Stimulated activated CD8-positive, alpha-beta memory T cell treated with anti-CD3 and anti-CD28 coated beads, Interleukin-7, amount 100 ng/mL, for 1 hour (primary cell): ENCODE measurements around the gene PASK.
"Not testable (repeated sequence)": the region's sequence is repeated elsewhere in the genome, so short reads cannot be mapped to it uniquely, and the experiment has no call there.

ENCODE experiments used
- DNase-seq, 2 donors: peaks; one replicate each; pipeline ENCODE4 v3.0.0-alpha.2; 2020; ENCODE audit warnings: low read depth in 2 of 2

PASK gene

GRCh38 chr2:241148891-241149674 is at the start of gene PASK:
Gene PASK (minus strand): TSS chr2:241149472. CDS start chr2:241143032, 6,440 bp downstream.
- DNase-seq: peak; percentile 78 to 83

DNA sequence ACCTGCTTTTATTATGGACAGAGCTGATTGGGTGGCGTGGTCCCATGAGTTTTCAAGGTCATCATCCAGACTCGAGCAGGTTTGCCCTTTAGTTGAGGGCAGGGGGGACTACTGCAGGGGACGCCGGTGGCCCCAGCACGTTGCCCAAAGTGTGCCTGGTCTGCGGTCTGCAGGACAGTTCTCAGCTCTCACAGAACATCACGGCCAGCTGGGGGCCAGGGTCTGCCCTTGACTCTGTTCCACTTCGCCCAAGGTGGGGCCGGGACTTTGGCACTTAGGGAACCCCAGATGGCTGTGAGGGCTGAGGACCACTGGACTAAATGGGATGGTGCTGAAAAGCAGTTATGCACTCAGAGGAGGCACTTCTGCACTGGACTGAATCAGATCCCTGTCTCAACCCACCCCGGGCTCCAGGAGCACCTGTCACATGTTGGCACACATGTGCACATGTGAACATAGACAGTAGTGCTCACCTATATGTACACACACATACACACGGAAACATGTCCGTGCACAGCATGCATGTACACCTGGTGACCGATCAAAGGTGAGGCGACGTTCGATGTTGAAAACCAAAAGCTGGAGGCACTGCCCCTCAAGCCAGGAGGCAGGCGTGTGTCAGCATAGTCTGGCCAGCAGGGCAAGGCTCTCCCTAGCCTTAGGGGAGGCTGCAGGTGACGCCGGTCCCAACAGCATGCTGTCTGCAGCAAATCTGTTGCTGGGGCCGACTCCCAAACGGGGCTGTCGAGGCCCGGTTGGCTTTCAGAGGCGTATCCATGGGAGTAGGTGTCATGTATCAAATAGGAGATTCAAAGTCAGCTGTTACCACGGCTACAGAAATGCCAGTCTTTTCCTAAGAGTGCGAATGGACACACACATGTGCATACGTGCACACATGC is 49.4 kb upstream of the PASK start:
- no peak for DNase-seq

DNA sequence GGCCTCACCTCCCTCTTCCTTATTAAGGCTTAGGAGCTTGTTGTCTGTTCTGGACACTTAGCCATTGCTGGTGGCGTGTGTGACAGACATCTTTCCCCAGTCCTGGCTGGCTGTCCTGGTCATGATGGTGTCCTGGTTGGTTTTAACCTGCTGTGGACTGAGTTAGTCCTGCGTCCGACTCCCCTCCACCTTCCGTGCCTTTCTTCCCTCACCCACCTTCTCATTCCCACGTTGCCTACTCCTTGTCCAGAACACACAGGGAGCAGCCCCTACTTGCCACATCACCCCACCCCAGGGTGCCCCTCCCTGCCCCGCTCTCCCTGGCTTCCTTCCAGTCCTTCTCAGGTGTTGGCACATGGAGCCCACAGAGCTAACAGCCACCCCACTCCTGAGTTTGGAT is 48.7 kb upstream of the PASK start:
- no peak for DNase-seq

- not testable (repeated sequence) for DNase-seq
These were observed 48.0 kb upstream of the PASK start for GRCh38 chr2:241197246-241197645.

DNA sequence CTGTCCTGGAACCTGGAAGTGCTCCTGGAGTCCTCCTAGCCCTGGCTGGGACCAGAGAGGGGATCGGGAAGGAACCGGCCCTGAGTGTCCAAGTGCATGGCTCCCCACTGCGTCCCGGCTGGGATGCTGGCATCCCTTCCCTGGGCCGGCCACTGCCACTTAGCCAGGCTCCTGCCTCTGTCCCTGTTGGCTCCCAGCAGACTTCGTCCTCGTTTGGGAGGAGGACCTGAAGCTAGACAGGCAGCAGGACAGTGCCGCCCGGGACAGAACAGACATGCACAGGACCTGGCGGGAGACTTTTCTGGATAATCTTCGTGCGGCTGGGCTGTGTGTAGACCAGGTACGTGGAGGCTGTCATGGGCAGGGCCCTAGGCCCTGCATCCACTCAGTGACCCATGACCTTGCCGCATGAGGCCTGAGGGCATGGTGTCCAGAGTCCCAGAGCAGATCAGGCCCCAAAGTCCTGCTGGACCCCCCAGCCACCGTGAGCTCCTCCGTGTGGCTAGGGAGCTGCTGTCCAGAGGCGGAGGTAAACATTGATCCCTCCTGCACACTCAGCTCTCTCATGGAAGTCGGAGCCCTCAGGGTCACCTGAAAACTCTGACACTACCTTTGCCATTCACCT is 46.3 kb upstream of the PASK start:
- no peak for DNase-seq

GRCh38 chr2:241194811-241195210 is 45.5 kb upstream of the PASK start:
- DNase-seq: no peak

GRCh38 chr2:241193271-241193670 is 44.0 kb upstream of the PASK start:
- no peak for DNase-seq

DNA sequence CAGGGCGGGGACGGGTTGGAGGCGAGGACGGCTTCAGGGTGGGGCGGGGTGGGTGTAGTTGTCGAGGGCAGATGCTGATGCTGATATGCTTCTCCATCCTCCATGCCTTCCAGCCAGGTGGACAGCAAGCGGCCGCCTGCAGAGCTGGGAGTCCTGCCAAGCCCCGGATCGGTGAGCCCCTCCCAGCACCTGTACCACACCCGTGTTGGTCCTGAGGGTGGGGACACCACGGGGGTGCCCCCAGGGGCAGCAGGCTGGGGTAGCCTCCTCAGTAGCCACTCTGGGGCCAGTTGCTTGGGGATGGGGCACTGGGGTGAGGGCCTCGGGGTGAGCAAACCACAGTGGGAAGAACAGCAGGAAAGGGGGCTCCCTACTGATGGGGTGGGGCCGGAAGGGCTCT is 41.8 kb upstream of the PASK start:
- no peak for DNase-seq

DNA sequence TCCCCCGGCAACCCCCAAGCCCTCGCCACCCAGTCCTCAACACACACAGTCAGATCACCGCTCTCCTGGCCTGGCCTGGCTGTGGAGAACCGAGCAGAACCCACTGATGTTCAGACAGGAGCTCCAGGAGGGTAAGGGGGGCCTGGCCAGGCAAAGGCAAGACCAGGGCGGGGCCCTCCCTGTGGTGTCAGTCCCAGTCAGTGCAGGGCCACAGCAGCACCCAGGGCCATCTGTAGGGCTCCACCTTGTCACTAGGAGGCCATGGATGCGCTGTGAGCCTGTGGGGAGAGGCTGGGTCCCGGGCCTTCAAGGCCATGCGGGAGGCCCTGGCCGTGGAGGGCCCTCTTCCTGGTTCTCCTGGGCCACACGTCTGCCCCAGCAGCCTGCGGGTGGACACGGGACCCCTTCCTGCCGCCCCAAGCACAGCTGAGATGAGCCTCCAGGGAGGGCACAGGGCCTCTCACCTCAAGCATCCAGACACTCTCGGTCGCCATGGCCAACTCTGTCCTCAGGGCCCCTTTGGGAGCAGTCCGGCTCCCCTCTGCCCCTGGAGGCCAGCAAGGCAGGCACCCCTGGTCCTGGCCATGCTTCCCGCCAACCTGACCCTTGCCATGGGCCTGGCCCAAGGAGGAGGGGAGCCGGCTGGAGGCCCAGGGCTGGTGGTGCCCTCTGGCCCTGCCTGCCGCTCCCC is 41.2 kb upstream of the PASK start:
- no peak for DNase-seq

GRCh38 chr2:241189856-241190201 is 40.6 kb upstream of the PASK start:
- no peak for DNase-seq

GRCh38 chr2:241189093-241189855 is 40.0 kb upstream of the PASK start:
- no peak for DNase-seq

GRCh38 chr2:241188361-241189092 is 39.3 kb upstream of the PASK start, which contains the start of gene ANO7:
Gene ANO7 (plus strand): TSS chr2:241188677. CDS start chr2:241190064, 1,387 bp downstream.
- no peak for DNase-seq

DNA sequence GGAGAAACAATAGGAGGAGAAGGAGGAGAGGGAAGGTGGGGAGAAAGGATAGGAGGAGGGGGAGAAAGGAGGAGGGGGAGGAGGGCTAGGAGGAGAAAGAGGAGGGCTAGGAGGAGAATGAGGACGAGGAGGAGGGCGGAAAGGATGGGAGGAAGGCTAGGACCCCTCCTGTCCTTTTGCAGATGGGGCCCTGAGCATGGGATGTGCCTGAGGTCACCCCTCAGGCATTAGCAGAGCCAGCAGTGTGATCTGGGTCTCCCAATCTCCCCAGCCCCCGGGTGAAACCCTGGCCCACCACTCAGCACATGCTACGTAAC is 38.6 kb upstream of the PASK start:
- DNase-seq: no peak

DNA sequence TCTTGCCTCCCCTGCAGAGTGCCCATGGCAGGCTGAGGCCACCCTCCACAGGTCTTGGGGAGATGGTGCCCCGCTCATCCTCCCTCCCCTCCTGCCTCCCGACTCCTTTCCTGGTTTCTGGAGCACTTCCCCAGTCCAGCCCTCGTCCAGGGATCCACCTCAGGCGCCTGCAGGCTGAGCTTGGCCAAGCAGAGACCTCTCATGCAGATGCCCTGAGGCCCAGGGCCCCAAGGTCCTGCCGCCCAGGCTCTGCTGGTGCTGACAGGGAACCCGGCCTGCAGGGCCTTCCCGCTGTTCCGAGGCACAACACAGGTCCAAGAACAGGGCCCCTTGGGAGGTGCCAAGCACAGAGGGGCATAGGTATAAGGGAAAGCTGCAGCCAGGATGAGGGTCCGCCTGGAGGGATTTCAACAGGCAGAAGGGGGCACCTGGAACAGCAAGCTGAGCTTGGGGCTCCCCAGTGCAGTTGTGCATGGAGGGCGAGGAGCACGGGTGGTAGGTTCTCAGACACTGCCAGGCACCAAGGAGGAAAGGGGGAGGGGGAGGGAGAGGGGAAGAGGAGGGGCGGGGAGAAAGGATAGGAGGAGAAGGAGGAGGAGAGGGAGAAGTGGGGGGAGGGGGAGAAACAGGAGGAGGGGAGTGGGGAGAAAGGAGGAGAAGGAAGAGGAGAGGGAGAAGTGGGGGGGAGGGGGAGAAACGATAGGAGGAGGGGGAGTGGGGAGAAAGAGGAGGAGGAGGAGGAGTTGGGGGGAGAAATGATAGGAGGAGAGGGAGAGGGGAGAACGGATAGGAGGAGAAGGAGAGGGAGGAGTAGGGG is 38.0 kb upstream of the PASK start:
- no peak for DNase-seq

DNA sequence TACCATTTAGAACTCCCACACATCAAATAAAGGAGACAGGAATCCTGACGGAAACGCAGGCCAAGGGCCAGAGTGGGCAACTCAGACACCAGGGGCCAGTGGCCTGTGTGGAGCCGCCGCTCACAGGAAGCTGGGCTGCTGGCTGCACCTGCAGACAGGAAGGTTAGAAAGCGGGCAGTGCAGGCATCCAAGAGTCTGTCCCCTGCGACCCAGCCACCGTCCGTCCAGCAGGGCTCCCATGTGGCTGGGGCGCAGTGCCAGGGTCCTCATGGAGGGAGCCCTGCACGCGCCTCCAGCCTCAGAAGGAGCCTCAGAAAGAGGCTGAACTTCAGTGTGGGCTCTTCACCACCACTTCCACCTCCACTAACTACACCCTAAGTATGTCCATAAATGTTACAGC is 36.7 kb upstream of the PASK start:
- no peak for DNase-seq

DNA sequence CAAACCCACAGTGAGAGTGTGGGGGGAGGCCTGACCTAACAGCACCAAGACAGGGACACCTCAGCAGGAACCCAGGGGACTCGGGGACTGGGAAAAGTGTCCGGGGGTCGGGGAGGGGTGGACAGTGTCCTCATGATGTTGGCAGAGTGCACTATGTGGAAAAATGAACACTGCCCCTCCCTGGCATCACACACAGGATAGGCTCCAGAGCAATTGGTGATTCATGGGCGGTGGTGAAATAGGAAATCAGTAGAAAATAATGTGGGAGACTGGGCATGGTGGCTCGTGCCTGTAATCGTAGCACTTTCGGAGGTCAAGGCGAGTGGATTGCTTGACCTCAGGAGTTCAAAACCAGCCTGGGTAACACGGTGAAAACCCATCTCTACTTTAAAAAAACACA is 35.6 kb upstream of the PASK start:
- no peak for DNase-seq

DNA sequence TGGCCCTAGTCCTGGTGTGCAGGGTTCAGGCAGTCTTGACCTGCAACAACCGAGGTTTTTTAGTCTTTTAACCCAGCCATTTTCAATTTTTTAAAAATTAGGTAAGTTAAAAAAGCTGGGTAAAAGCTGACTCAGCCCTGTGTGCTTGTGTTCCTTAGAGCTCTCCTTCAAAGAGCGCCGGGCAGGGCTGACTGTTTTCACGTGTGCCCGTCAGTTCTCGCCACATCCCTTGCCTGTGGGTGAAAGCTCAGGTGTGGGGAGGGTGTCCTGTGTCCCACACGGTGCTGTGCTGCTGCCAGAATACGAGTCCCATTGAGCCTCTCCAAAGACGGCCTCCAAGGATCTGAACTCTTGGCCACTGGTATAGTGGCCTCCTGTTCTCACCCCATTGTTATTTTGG is 33.9 kb upstream of the PASK start:
- DNase-seq: no peak

- no peak for DNase-seq
These were observed 33.4 kb upstream of the PASK start for GRCh38 chr2:241182531-241183133.

DNA sequence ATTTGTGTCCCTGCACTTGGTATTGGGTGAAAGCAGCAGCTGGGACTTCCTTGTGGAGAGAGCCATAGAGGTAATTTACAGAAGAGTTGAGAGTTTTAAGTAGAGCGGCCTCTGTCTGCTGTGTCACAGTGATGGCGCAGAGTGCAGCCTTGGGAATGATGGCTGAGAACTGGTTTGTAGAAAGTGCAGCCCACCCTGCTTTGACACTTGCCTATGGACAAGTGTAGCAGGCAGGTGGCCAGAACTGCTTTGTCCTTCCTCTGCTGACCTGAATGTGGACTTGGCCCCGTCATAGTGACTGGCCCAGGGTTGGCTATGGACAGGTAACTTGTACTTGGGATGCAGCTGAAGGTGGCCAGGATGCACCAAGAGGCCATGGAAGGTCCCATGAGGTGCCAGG is 32.9 kb upstream of the PASK start:
- no peak for DNase-seq
